IPS-NIHi11 (cell line): ENCODE data around the gene DNAJB6.

ENCODE experiments used
- DNase-seq: peaks from one replicate; pipeline ENCODE4 v3.0.0; 2012; ENCODE audit warnings: mixed read lengths, low spot score

The DNAJB6 gene

GRCh38 chr7:157409753-157410727 is 73.2 kb downstream of the DNAJB6 start:
- DNase-seq, result peak; percentile 9

- DNase-seq, result no peak
These were observed 74.2 kb downstream of the DNAJB6 start for GRCh38 chr7:157410831-157411556.

GRCh38 chr7:157411580-157411979 is 74.8 kb downstream of the DNAJB6 start:
- DNase-seq, result peak; percentile 76

- no peak for DNase-seq
These were observed 75.2 kb downstream of the DNAJB6 start for GRCh38 chr7:157412021-157412443.

- no peak for DNase-seq
These were observed 75.8 kb downstream of the DNAJB6 start for GRCh38 chr7:157412491-157413180.

GRCh38 chr7:157413881-157414701 is 77.3 kb downstream of the DNAJB6 start:
- no peak for DNase-seq

- DNase-seq, result no peak
These were observed 77.9 kb downstream of the DNAJB6 start for GRCh38 chr7:157414702-157415096.

GRCh38 chr7:157415486-157415885 is 78.7 kb downstream of the DNAJB6 start:
- no peak for DNase-seq

- no peak for DNase-seq
These were observed 79.2 kb downstream of the DNAJB6 start for GRCh38 chr7:157416011-157416410.

GRCh38 chr7:157418204-157419034 is 81.6 kb downstream of the DNAJB6 start:
- no peak for DNase-seq

- no peak for DNase-seq
These were observed 82.2 kb downstream of the DNAJB6 start for GRCh38 chr7:157419035-157419293.

GRCh38 chr7:157422279-157422678 is 85.5 kb downstream of the DNAJB6 start:
- no peak for DNase-seq

- DNase-seq, result no peak
These were observed 86.5 kb downstream of the DNAJB6 start for GRCh38 chr7:157423348-157423747.

GRCh38 chr7:157423886-157424565 is 87.2 kb downstream of the DNAJB6 start:
- no peak for DNase-seq

- DNase-seq, result no peak
These were observed 88.4 kb downstream of the DNAJB6 start for GRCh38 chr7:157425137-157425731.

- DNase-seq, result no peak
These were observed 89.0 kb downstream of the DNAJB6 start for GRCh38 chr7:157425761-157426160.

GRCh38 chr7:157426463-157427301 is 89.9 kb downstream of the DNAJB6 start:
- no peak for DNase-seq

GRCh38 chr7:157427811-157428553 is 91.2 kb downstream of the DNAJB6 start:
- DNase-seq, result no peak
